HepG2 (cell line): ENCODE data around the gene CACNA1C.

Source experiments
- CREB1 ChIP-seq, 2 experiments: fragments of 450-650 bp in 1 of 2; IDR thresholded peaks; 2 replicates each; pipeline ENCODE4 v1.6.1; 2016 to 2017; ENCODE audit warnings: control low read depth in 1 of 2, mild to moderate bottlenecking in 1 of 2, missing compliant biosample characterization in 1 of 2, missing genetic modification characterization in 1 of 2
- ELF4 ChIP-seq: sonication (generic); formaldehyde crosslinking; IDR thresholded peaks from 2 replicates; pipeline ENCODE4 v1.5.0; 2020; ENCODE audit warnings: missing genetic modification reagents, mild to moderate bottlenecking, moderate library complexity, borderline replicate concordance
- HNRNPL ChIP-seq: fragments of 200-400 bp; formaldehyde crosslinking; IDR thresholded peaks from 2 replicates; pipeline ENCODE4 v1.6.1; 2017; ENCODE audit warnings: mild to moderate bottlenecking, low read depth, low read length
- HOXA5 ChIP-seq: sonication (generic); formaldehyde crosslinking; IDR thresholded peaks from 2 replicates; pipeline ENCODE4 v1.4.0; 2020; ENCODE audit warnings: missing genetic modification reagents
- JUND ChIP-seq: sonication (generic); formaldehyde crosslinking; IDR thresholded peaks from 2 replicates; pipeline ENCODE4 v1.8.0; 2022; ENCODE audit warnings: mild to moderate bottlenecking, missing genetic modification reagents
- KLF9 ChIP-seq: IDR thresholded peaks from 2 replicates; pipeline ENCODE4 v1.6.1; 2016; ENCODE audit warnings: low read depth
- NFYB ChIP-seq: sonication (generic); formaldehyde crosslinking; IDR thresholded peaks from 2 replicates; pipeline ENCODE4 v1.4.0; 2020; ENCODE audit warnings: missing genetic modification reagents
- SRF ChIP-seq: IDR thresholded peaks from 2 replicates; pipeline ENCODE4 v1.6.1; 2011; ENCODE audit warnings: mild to moderate bottlenecking, low read depth, low read length, moderate library complexity
- ZNF354B ChIP-seq: sonication (generic); formaldehyde crosslinking; IDR thresholded peaks from 2 replicates; pipeline ENCODE4 v1.8.0; 2022; ENCODE audit warnings: mild to moderate bottlenecking, missing genetic modification reagents
- ZNF703 ChIP-seq: sonication (generic); formaldehyde crosslinking; IDR thresholded peaks from 2 replicates; pipeline ENCODE4 v1.5.1; 2020; ENCODE audit warnings: missing genetic modification reagents, mild to moderate bottlenecking, moderate library complexity, borderline replicate concordance
- ZNF772 ChIP-seq: sonication (generic); formaldehyde crosslinking; IDR thresholded peaks from 2 replicates; pipeline ENCODE4 v1.5.0; 2020; ENCODE audit warnings: mild to moderate bottlenecking, missing genetic modification reagents
- TF ChIP-seq, protein P1 (sequence below): sonication (generic); formaldehyde crosslinking; IDR thresholded peaks from 2 replicates; pipeline ENCODE4 v1.5.0; 2020; ENCODE audit warnings: mild to moderate bottlenecking, missing genetic modification reagents, moderate library complexity
- TF ChIP-seq, protein P2 (sequence below): IDR thresholded peaks from 2 replicates; pipeline ENCODE4 v1.6.1; 2012; ENCODE audit warnings: inconsistent platforms

DNA sequence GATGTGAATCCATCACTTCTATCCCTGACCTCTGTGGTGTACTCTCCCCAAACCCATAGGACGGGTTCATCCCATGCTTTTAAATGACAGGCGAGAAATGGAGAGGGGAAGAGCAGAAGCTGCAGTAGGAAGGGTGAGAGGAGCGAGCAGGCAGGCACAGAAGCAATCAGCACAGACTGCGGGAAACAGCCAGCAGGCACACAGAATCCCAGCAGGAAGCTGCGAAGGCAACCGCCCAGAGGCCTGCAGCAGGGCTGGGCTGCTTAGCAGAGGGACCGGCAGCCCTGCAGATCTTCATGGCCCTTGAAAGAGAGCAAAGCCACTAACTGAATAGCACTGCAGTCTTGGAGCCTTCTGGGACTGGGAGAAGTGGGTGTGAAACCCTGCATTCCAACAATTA, 455.0 kb downstream of the CACNA1C start:
- TF ChIP-seq CREB1 (IDR thresholded peaks at IDR 0.05): no peak
- no peak for TF ChIP-seq CREB1 (CRISPR knock-in tag; IDR thresholded peaks at IDR 0.05)
- no peak for TF ChIP-seq ZNF772 (CRISPR knock-in tag)
- no peak for TF ChIP-seq ELF4 (CRISPR knock-in tag)
- TF ChIP-seq, protein P1, sequence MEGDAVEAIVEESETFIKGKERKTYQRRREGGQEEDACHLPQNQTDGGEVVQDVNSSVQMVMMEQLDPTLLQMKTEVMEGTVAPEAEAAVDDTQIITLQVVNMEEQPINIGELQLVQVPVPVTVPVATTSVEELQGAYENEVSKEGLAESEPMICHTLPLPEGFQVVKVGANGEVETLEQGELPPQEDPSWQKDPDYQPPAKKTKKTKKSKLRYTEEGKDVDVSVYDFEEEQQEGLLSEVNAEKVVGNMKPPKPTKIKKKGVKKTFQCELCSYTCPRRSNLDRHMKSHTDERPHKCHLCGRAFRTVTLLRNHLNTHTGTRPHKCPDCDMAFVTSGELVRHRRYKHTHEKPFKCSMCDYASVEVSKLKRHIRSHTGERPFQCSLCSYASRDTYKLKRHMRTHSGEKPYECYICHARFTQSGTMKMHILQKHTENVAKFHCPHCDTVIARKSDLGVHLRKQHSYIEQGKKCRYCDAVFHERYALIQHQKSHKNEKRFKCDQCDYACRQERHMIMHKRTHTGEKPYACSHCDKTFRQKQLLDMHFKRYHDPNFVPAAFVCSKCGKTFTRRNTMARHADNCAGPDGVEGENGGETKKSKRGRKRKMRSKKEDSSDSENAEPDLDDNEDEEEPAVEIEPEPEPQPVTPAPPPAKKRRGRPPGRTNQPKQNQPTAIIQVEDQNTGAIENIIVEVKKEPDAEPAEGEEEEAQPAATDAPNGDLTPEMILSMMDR (CRISPR knock-in tag): no peak
- TF ChIP-seq HOXA5: no peak
- no peak for TF ChIP-seq ZNF354B (CRISPR knock-in tag)
- no peak for TF ChIP-seq JUND
- TF ChIP-seq ZNF703 (CRISPR knock-in tag): no peak
- TF ChIP-seq NFYB (CRISPR knock-in tag): no peak
- no peak for TF ChIP-seq KLF9 (CRISPR knock-in tag)
- TF ChIP-seq, protein P2, sequence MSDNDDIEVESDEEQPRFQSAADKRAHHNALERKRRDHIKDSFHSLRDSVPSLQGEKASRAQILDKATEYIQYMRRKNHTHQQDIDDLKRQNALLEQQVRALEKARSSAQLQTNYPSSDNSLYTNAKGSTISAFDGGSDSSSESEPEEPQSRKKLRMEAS: no peak
- TF ChIP-seq HNRNPL: no peak
- no peak for TF ChIP-seq SRF
